IMR-90 (cell line): ENCODE results near the gene PPIP5K2. TPM values are rescaled to one million over a fixed set of nuclear protein-coding genes. Genes with fewer than 3 reads are reported as not detected.

Source experiments
- ATAC-seq: fragments of 200-7000 bp; cut with Tn5 transposase; 2 replicates; pipeline ENCODE4 v1.9.1; 2020; ENCODE audit warnings: low read depth, mild to moderate bottlenecking, moderate library complexity
- BruUV-seq: library from RNA; stranded (reverse); fragments of 400-500 nt; replicated peaks from 2 replicates; lab custom pipeline; 2021; lab: Mats Ljungman, UMichigan
- CTCF ChIA-PET: fragments of 300-600 bp; formaldehyde crosslinking; extraction: SDS; loops from one replicate; lab custom pipeline; 2021; ENCODE audit warnings: antibody characterized with exemption; lab: Yijun Ruan, JAX
- POLR2A ChIA-PET: fragments of 300-600 bp; sonication (Branson Sonifier 250); formaldehyde crosslinking; loops from one replicate; lab custom pipeline; 2022; ENCODE audit warnings: antibody characterized with exemption; ENCODE audit not compliant: unreplicated experiment; lab: Charles Lee
- DNase-seq: peaks from one replicate; pipeline ENCODE4 v3.0.0; 2013
- H2AFZ ChIP-seq: replicated peaks from 2 replicates; pipeline ENCODE3; 2013; ENCODE audit warnings: low read length, mild to moderate bottlenecking; ENCODE audit not compliant: poor library complexity
- H2AK5ac ChIP-seq: 2 replicates; pipeline ENCODE4 v1.6.1; 2013; ENCODE audit warnings: low read depth, low read length, inconsistent platforms
- H2AK9ac ChIP-seq: replicated peaks from 2 replicates; pipeline ENCODE3; 2013; ENCODE audit warnings: mild to moderate bottlenecking, low read depth, low read length, moderate library complexity; ENCODE audit not compliant: poor library complexity
- H2BK120ac ChIP-seq: 2 replicates; pipeline ENCODE4 v1.6.1; 2013; ENCODE audit warnings: low read depth, low read length, inconsistent platforms
- H2BK15ac ChIP-seq: 3 replicates; pipeline ENCODE4 v1.6.1; 2013; ENCODE audit warnings: low read depth, low read length, inconsistent platforms
- H2BK20ac ChIP-seq: 2 replicates; pipeline ENCODE4 v1.6.1; 2013; ENCODE audit warnings: low read depth, mild to moderate bottlenecking, inconsistent platforms, low read length, moderate library complexity
- H2BK5ac ChIP-seq: 2 replicates; pipeline ENCODE4 v1.6.1; 2013; ENCODE audit warnings: mild to moderate bottlenecking, low read depth, low read length, inconsistent platforms; ENCODE audit not compliant: poor library complexity, severe bottlenecking
- H3K14ac ChIP-seq: replicated peaks from 2 replicates; pipeline ENCODE4 v1.6.1; 2013; ENCODE audit warnings: low read depth, low read length, inconsistent platforms
- H3K18ac ChIP-seq: 2 replicates; pipeline ENCODE4 v1.6.1; 2013; ENCODE audit warnings: low read depth, low read length, control low read depth
- H3K23ac ChIP-seq: 2 replicates; pipeline ENCODE4 v1.6.1; 2013; ENCODE audit warnings: low read depth, low read length, inconsistent platforms
- H3K27ac ChIP-seq: 2 replicates; pipeline ENCODE4 v1.5.1; 2013; ENCODE audit warnings: mild to moderate bottlenecking, control low read depth, low read length; ENCODE audit not compliant: insufficient read depth
- H3K27me3 ChIP-seq: 2 replicates; pipeline ENCODE4 v1.6.1; 2013; ENCODE audit warnings: low read length; ENCODE audit not compliant: control insufficient read depth, insufficient read depth
- H3K36me3 ChIP-seq: 2 replicates; pipeline ENCODE4 v1.6.1; 2013; ENCODE audit warnings: low read length, mixed read lengths; ENCODE audit not compliant: control insufficient read depth, insufficient read depth
- H3K4ac ChIP-seq: 2 replicates; pipeline ENCODE4 v1.6.1; 2013; ENCODE audit warnings: low read depth, low read length, inconsistent platforms
- H3K4me1 ChIP-seq: 2 replicates; pipeline ENCODE4 v1.6.1; 2013; ENCODE audit warnings: low read length, mixed read lengths; ENCODE audit not compliant: control insufficient read depth, insufficient read depth
- H3K4me2 ChIP-seq: 2 replicates; pipeline ENCODE4 v1.6.1; 2013; ENCODE audit warnings: low read depth, mild to moderate bottlenecking, control low read depth, low read length, moderate library complexity
- H3K4me3 ChIP-seq: 2 replicates; pipeline ENCODE4 v1.5.1; 2013; ENCODE audit warnings: low read depth, mild to moderate bottlenecking, control low read depth, low read length, moderate library complexity; ENCODE audit not compliant: insufficient read depth
- H3K56ac ChIP-seq: 2 replicates; pipeline ENCODE4 v1.6.1; 2013; ENCODE audit warnings: low read length, inconsistent platforms; ENCODE audit not compliant: insufficient read depth; ENCODE audit errors: extremely low read depth
- H3K79me1 ChIP-seq, 2 experiments: 2 replicates each; pipeline ENCODE4 v1.6.1; 2013; ENCODE audit warnings: low read length in 2 of 2, inconsistent platforms in 1 of 2, low read depth in 1 of 2
- H3K9ac ChIP-seq: 2 replicates; pipeline ENCODE4 v1.6.1; 2013; ENCODE audit warnings: low read depth, low read length, control low read depth
- H3K9me1 ChIP-seq: 2 replicates; pipeline ENCODE4 v1.6.1; 2013; ENCODE audit warnings: low read length, inconsistent platforms; ENCODE audit not compliant: insufficient read depth
- H3K9me3 ChIP-seq: 2 replicates; pipeline ENCODE4 v1.6.1; 2013; ENCODE audit warnings: low read length; ENCODE audit not compliant: control insufficient read depth, insufficient read depth
- H4K20me1 ChIP-seq: 2 replicates; pipeline ENCODE4 v1.6.1; 2013; ENCODE audit warnings: low read length, inconsistent platforms; ENCODE audit not compliant: insufficient read depth
- H4K5ac ChIP-seq: 2 replicates; pipeline ENCODE4 v1.6.1; 2013; ENCODE audit warnings: mild to moderate bottlenecking, low read depth, low read length, control low read depth
- H4K8ac ChIP-seq, 2 experiments: 2 replicates each; pipeline ENCODE4 v1.6.1; 2013; ENCODE audit warnings: low read depth in 2 of 2, low read length in 2 of 2, control low read depth in 1 of 2, inconsistent platforms in 1 of 2
- H4K91ac ChIP-seq: 2 replicates; pipeline ENCODE4 v1.6.1; 2013; ENCODE audit warnings: low read depth, low read length, inconsistent platforms; ENCODE audit not compliant: insufficient read depth
- CEBPB ChIP-seq: IDR thresholded peaks from 2 replicates; pipeline ENCODE4 v1.6.1; 2012; ENCODE audit warnings: low read depth, low read length, improper control_type of control experiment
- CHD1 ChIP-seq: IDR thresholded peaks from 2 replicates; pipeline ENCODE4 v1.6.1; 2012; ENCODE audit warnings: low read depth, low read length, improper control_type of control experiment
- CTCF ChIP-seq: conservative IDR thresholded peaks from 2 replicates; pipeline ENCODE4 v1.5.1; 2012; ENCODE audit warnings: mild to moderate bottlenecking, low read depth, low read length, improper control_type of control experiment
- MAFK ChIP-seq: IDR thresholded peaks from 2 replicates; pipeline ENCODE4 v1.6.1; 2012; ENCODE audit warnings: low read depth, low read length, improper control_type of control experiment
- POLR2A ChIP-seq: IDR thresholded peaks from 2 replicates; pipeline ENCODE4 v1.6.1; 2012; ENCODE audit warnings: mild to moderate bottlenecking, low read depth, low read length
- RAD21 ChIP-seq: IDR thresholded peaks from 2 replicates; pipeline ENCODE4 v1.6.1; 2012; ENCODE audit warnings: low read length, improper control_type of control experiment
- SMC3 ChIP-seq: fragments of 150-350 bp; IDR thresholded peaks from 2 replicates; pipeline ENCODE4 v1.6.1; 2016; ENCODE audit warnings: low read depth, mild to moderate bottlenecking, antibody characterized with exemption, low read length, moderate library complexity
- WGBS, 2 experiments: methylation state at CpG; one replicate each; pipeline versions ENCODE4 v1.1.5 to v1.1.7; 2013; ENCODE audit warnings: missing lambda C conversion rate in 2 of 2; ENCODE audit not compliant: insufficient read length in 1 of 2; ENCODE audit errors: extremely low coverage in 2 of 2; 5-methylcytosine and 5-hydroxymethylcytosine counted together
- dilution Hi-C: fragments of 300-500 bp; cut with HindIII; formaldehyde crosslinking; loops from one replicate; pipeline ENCODE4 v1.14.3; 2018; ENCODE audit warnings: low sequenced_read_pairs; ENCODE audit not compliant: unreplicated experiment
- in situ Hi-C: fragments of 300-500 bp; cut with MboI; formaldehyde crosslinking; loops from 3 replicates; pipeline ENCODE4 v1.14.3; 2019; ENCODE audit warnings: low sequenced_read_pairs, inconsistent platforms, mixed read lengths
- intact Hi-C: fragments of 100-400 bp; cut with micrococcal nuclease; formaldehyde crosslinking; loops from 2 replicates; pipeline ENCODE4 v1.10.0; 2022
- polyA plus RNA-seq, 3 experiments: library from polyadenylated mRNA; depleted of rRNA; stranded (reverse); fragments of >200 nt; gene quantifications; 2 replicates each; pipeline ENCODE4 v1.2.3, GENCODE V29; 2012; ENCODE audit warnings: low replicate concordance in 1 of 3
- total RNA-seq: library from RNA; depleted of rRNA; stranded (reverse); fragments of >200 nt; gene quantifications from 2 replicates; pipeline ENCODE4 v1.2.3, GENCODE V29; 2012

The PPIP5K2 gene
- total and polyA plus RNA-seq, 2 of the 4 experiments (the other 2 are of a cell fraction), result 32.4 to 67.6 TPM

- TF ChIP-seq MAFK, result no peak
- TF ChIP-seq CHD1, result no peak
These were observed 103.2 kb downstream of the PPIP5K2 start (continued) for GRCh38 chr5:103223031-103223955.

- DNase-seq (peak; percentile 75), ATAC-seq (peak; percentile 100)
- Histone ChIP-seq H3K56ac (no peak overlapping the region), H4K8ac (0 out of 4 replicates have a peak overlapping the region, but pooled peaks of 1 of the 2 experiments have one; percentile 17), H2BK120ac (no peak overlapping the region), H3K23ac (no peak overlapping the region), H2AK5ac (no peak overlapping the region), H2AK9ac (peak overlapping the region; percentile 74), H3K18ac (no peak overlapping the region), H3K14ac (no peak overlapping the region), H2AFZ (peak overlapping the region; percentile 86), H3K9ac (no peak overlapping the region), H4K5ac (no peak overlapping the region), H4K20me1 (no peaks in the 10 kb centered on the region), H3K4me1 (no peaks in the 10 kb centered on the region), H2BK20ac (no peak overlapping the region), H2BK5ac (no peak overlapping the region), H3K79me1 (no peaks in the 10 kb centered on the region), H3K9me1 (no peaks in the 10 kb centered on the region), H3K4ac (no peak overlapping the region), H3K36me3 (no peaks in the 10 kb centered on the region), H2BK15ac (no peak overlapping the region), H4K91ac (no peak overlapping the region), H3K9me3 (no peaks in the 10 kb centered on the region), H3K4me2 (no peak overlapping the region), H3K4me3 (no peak overlapping the region), H3K27me3 (no peaks in the 10 kb centered on the region), H3K27ac (no peak overlapping the region)
- WGBS, 2 experiments, result no CpG with 5 or more reads among the region's 11 CpGs
- intact Hi-C loops, result loop anchor here (1.0 to 10.0 kb wide), 3 partner anchors 180 to 688 kb away; no protein-coding TSS in a partner anchor
- BruUV-seq, result no TSS peak
- dilution Hi-C loops, result no loop called here
- CTCF ChIA-PET, result interaction anchor here (0.6 to 1.9 kb wide), 16 partner anchors 8 to 250 kb away, joined by 3 to 10 read pairs (median 4); no protein-coding TSS in a partner anchor
- POLR2A ChIA-PET, result no interaction called here
- TF ChIP-seq SMC3, result peak; percentile 64
- TF ChIP-seq RAD21, result peak; percentile 75
- TF ChIP-seq CTCF, result peak; percentile 78
- no peak for TF ChIP-seq POLR2A
- TF ChIP-seq CEBPB, result peak; percentile 37; the same call in 1 of the 2 replicates
- in situ Hi-C loops, result no loop called here
These were observed 104.2 kb downstream of the PPIP5K2 start for GRCh38 chr5:103224118-103224893.
